Ascending aorta (tissue), 2 donors: ENCODE results near the gene CCDC159. TPM values are rescaled to one million over a fixed set of nuclear protein-coding genes. Genes with fewer than 3 reads are reported as not detected.
A peak's percentile ranks its signal among the peaks of the same experiment; 100 is the strongest.
"Not testable (repeated sequence)": the region's sequence is repeated elsewhere in the genome, so short reads cannot be mapped to it uniquely, and the experiment has no call there.

ENCODE experiments used
- DNase-seq, 2 donors: peaks; one replicate each; pipeline ENCODE4 v3.0.0-alpha.2; 2019; ENCODE audit warnings: low spot score in 2 of 2
- H3K27ac ChIP-seq, 2 donors: fragments of 200-600 bp; sonication (generic); one replicate each; pipeline ENCODE4 v1.5.1; 2016 to 2017; ENCODE audit warnings: mild to moderate bottlenecking in 1 of 2
- H3K27me3 ChIP-seq: fragments of 200-600 bp; sonication (generic); one replicate; pipeline ENCODE4 v1.5.1; 2017
- H3K36me3 ChIP-seq, 2 donors: fragments of 200-600 bp; sonication (generic); one replicate each; pipeline ENCODE4 v1.5.1; 2016
- H3K4me1 ChIP-seq, 2 donors: fragments of 200-600 bp; sonication (generic); one replicate each; pipeline ENCODE4 v1.5.1; 2016 to 2017; ENCODE audit warnings: mild to moderate bottlenecking in 1 of 2
- H3K4me3 ChIP-seq, 2 donors: fragments of 200-600 bp; sonication (generic); one replicate each; pipeline ENCODE4 v1.5.1; 2016 to 2017; ENCODE audit warnings: mild to moderate bottlenecking in 1 of 2
- H3K9me3 ChIP-seq, 2 donors: fragments of 200-600 bp; sonication (generic); one replicate each; pipeline ENCODE4 v1.5.1; 2016
- intact Hi-C: fragments of 100-400 bp; cut with DNase I; formaldehyde crosslinking; loops from one replicate; pipeline ENCODE4 v1.15.1; 2023
- total RNA-seq: library from RNA; depleted of rRNA; stranded (reverse); fragments of >200 nt; gene quantifications from one replicate; pipeline ENCODE4 v1.1.0, GENCODE V29; 2016
- TF ChIP-seq, protein P1 (sequence below), 3 experiments: fragments of 200-600 bp in 2 of 3; fragments of 450-650 bp in 1 of 3; sonication (generic) in 2 of 3; IDR thresholded peaks; one replicate each; pipeline ENCODE4 v1.5.1; 2016 to 2019; ENCODE audit warnings: antibody characterized with exemption in 3 of 3, mild to moderate bottlenecking in 1 of 3, moderate library complexity in 1 of 3

The CCDC159 gene
- total RNA-seq, 1 donor from 2014 or later, result 79.0 TPM

DNA sequence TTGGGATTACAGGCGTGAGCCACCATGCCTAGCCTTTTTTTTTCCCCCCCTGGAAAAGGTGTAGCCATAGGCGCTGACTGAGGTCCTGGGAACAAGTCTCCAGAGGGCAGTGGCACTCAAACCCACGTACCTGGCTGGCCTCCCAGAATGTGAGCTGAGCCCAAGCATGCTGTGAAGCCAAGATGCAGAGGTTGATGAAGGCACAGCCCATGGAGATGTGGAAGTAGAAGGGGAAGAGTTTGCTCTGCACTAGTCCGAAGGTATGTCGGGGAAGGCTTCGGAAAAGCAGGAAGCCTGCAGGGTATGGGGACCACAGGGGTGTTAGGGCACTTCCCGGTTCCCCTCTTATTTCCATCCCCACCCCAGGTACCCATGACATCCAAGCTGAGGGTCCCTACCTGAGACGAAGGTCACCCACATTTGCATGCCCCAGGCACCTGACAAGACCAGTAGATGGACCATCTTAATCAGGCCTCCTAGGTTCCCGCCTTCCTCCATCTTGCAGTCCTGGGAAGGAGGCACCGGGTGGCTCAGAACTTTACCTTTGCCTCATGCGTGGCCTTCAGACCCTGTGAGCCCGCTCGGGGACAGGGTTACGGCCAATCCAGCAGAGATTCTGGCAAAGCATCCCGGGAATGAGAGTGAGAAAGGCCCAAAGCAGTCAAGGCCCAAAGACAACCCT lies 1.1 kb upstream of the CCDC159 start:
- no peak for DNase-seq
- TF ChIP-seq, protein P1, sequence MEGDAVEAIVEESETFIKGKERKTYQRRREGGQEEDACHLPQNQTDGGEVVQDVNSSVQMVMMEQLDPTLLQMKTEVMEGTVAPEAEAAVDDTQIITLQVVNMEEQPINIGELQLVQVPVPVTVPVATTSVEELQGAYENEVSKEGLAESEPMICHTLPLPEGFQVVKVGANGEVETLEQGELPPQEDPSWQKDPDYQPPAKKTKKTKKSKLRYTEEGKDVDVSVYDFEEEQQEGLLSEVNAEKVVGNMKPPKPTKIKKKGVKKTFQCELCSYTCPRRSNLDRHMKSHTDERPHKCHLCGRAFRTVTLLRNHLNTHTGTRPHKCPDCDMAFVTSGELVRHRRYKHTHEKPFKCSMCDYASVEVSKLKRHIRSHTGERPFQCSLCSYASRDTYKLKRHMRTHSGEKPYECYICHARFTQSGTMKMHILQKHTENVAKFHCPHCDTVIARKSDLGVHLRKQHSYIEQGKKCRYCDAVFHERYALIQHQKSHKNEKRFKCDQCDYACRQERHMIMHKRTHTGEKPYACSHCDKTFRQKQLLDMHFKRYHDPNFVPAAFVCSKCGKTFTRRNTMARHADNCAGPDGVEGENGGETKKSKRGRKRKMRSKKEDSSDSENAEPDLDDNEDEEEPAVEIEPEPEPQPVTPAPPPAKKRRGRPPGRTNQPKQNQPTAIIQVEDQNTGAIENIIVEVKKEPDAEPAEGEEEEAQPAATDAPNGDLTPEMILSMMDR (IDR thresholded peaks at IDR 0.05), result no peak
- Histone ChIP-seq H3K36me3 (peaks cover 0 to 2% of the 10 kb centered on the region in 2 donors), H3K27me3 (no peaks in the 10 kb centered on the region), H3K4me1 (peaks cover 11 to 17% of the 10 kb centered on the region in 2 donors), H3K27ac (peak overlapping the region; percentile 79 to 94), H3K4me3 (peak overlapping the region; percentile 65 to 92), H3K9me3 (no peaks in the 10 kb centered on the region)
- intact Hi-C loops, result no loop called here

DNA sequence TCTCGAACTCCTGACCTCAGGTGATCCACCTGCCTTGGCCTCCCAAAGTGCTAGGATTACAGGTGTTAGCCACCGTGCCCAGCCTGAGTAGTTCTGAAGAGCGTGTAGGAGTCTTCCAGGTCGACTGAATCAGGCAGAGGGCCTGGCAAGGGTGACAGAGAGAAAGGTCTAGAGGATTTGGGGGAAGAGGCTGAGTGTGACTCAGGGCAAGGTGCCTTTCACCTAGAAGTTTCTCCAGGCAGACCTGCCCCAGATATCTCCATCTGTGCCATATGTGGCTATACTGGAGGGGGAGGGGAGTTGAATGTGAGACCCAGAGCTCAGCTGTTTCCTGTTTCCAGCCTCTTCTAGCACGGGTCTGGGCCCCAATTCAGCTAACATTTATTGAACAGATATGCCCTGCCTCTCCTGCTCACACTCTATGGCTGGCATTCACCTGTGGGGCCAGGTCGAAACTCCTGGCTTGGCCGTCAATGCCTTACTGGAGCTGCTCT lies 1.3 kb downstream of the CCDC159 start:
- intact Hi-C loops, result no loop called here
- peak overlapping the region in 1 of 2 donors; percentile 79 for H3K27ac ChIP-seq
- DNase-seq, result no peak
- H3K27me3 ChIP-seq, result no peaks in the 10 kb centered on the region
- no peak overlapping the region for H3K4me3 ChIP-seq
- H3K36me3 ChIP-seq, result no peaks in the 10 kb centered on the region
- peaks cover 11 to 17% of the 10 kb centered on the region in 2 donors for H3K4me1 ChIP-seq
- TF ChIP-seq, protein P1 (IDR thresholded peaks at IDR 0.05), result no peak
- no peaks in the 10 kb centered on the region for H3K9me3 ChIP-seq

DNA sequence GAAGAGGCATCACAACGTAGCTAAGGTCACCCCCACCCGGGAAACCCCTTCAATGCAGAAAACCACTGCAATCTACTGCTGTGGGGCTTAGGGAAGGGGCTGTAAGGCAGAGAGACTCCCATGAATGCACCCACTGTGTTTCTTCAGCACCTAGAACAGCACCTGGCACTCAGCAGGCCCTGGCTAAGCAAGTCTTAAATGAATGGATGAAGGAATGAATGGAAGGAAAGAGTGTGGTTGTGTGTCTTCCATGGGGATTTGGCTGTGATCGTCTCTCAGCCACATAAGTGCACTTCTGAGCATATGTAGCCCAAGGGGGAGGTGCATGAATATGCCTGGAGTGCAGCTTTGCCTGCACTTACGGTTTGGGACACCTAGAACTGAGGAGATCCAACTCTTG lies 2.9 kb downstream of the CCDC159 start:
- Histone ChIP-seq H3K27me3 (no peaks in the 10 kb centered on the region), H3K4me3 (no peak overlapping the region), H3K36me3 (no peaks in the 10 kb centered on the region), H3K9me3 (no peaks in the 10 kb centered on the region), H3K4me1 (peaks cover 11% of the 10 kb centered on the region in 2 donors), H3K27ac (no peak overlapping the region)
- intact Hi-C loops, result no loop called here
- TF ChIP-seq, protein P1 (IDR thresholded peaks at IDR 0.05), result no peak
- DNase-seq, result no peak

DNA sequence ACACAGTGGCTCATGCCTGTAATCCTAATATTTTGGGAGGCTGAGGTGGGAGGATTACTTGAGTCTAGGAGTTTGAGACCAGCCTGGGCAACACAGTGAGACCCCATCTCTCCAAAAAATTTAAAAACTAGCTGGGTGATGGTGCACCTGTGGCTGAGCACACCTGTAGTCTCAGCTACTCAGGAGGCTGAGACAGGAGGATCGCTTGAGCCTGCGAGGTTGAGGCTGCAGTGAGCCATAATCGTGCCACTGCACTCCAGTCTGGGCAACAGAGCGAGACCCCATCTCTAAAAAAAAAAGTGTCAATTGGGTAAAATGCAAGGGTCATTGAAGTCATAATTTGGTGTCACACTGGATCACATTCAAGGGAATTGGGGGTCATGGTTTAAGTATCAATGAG lies 7.8 kb downstream of the CCDC159 start:
- H3K36me3 ChIP-seq, H3K27me3 ChIP-seq, intact Hi-C loops, H3K27ac ChIP-seq, DNase-seq, H3K9me3 ChIP-seq, H3K4me3 ChIP-seq: not testable (repeated sequence)
- H3K4me1 ChIP-seq, result peaks cover 3 to 10% of the 10 kb centered on the region in 2 donors

DNA sequence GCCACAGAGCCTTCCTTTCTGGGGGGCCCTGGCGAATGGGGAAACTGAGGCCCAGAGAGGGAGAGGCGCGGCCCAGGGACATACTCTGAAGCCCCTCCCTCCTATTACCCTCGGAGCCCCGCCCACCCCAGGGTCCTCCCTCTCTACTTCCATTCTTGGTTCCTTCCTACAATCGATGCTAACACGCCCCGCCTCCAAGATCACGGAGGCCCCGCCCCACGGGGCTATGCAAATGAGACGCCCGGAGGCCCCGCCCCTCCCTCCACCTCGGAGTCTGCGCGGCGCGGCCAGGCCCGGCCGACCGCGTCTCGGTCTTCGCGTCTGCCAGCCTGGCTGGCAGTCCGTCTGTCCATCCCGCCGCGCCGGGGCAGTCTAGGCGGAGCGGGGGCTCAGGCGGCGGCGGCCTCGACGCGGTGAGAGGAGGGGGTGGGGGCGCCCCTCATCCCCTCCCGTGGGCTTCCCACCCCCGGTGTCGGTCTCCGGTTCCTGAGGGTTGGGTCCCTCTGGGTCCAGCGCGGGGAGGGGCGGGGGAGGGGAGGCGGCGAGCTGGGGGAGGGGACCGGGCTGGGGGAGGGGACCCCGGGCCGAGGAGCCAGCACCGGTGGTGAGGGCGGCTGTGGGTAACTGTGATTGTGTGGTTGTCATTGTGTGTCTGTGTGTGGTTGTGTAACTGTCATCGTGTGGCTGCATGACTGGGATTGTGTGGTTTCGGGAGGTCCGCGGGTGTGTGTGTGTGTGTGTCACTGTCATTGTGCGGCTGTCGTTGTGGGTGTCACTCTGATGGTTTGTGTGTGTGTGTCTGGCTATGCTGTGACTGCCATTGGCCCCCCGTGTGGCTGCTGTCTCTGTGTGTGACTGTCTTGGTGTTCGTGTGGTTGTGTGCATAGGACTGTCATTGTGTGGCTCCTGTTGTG lies 9.1 kb downstream of the CCDC159 start, which contains the start of gene PLPPR2:
Gene PLPPR2 (plus strand): TSS at position 273 of the 914 bp plus-strand sequence. CDS start 2,242 bp downstream, outside the sequence.
- Histone ChIP-seq H3K27ac (peak within 1 kb of the TSS; percentile 73 to 77), H3K4me3 (peak within 1 kb of the TSS; percentile 60 to 85), H3K27me3 (no peaks in the 10 kb centered on the region), H3K4me1 (peaks cover 3 to 10% of the 10 kb centered on the region in 2 donors), H3K9me3 (no peaks in the 10 kb centered on the region), H3K36me3 (peaks cover 6 to 12% of the 10 kb centered on the region in 2 donors)
- TF ChIP-seq, protein P1 (IDR thresholded peaks at IDR 0.05), result no peak
- DNase-seq, result peak; percentile 88 to 98
- intact Hi-C loops, result loop anchor here (1.0 to 5.0 kb wide), 3 partner anchors 9 to 58 kb away; partner anchors contain the start of genes CCDC159, TMEM205 and TSPAN16
